ENCODE results near the gene CA10.

Gene CA10

GRCh38 chr17:51677875-51678274 is 480.6 kb downstream of the CA10 start:
- DNase-seq (ENCODE audit: low spot score), result no peak

- no peak for DNase-seq (ENCODE audit: low spot score)
These were observed 481.6 kb downstream of the CA10 start for GRCh38 chr17:51676691-51677487.

GRCh38 chr17:51674579-51675255 is 483.8 kb downstream of the CA10 start:
- DNase-seq (ENCODE audit: low spot score), result no peak

- DNase-seq (ENCODE audit: low spot score), result no peak
These were observed 485.4 kb downstream of the CA10 start for GRCh38 chr17:51673070-51673469.

GRCh38 chr17:51672065-51672464 is 486.4 kb downstream of the CA10 start:
- no peak for DNase-seq (ENCODE audit: low spot score)

- DNase-seq (ENCODE audit: low spot score), result no peak
These were observed 487.6 kb downstream of the CA10 start for GRCh38 chr17:51670899-51671298.

- DNase-seq (ENCODE audit: low spot score), result no peak
These were observed 489.6 kb downstream of the CA10 start for GRCh38 chr17:51668963-51669246.

- DNase-seq (ENCODE audit: low spot score), result no peak
These were observed 490.2 kb downstream of the CA10 start for GRCh38 chr17:51668155-51668962.

GRCh38 chr17:51667706-51668083 is 490.8 kb downstream of the CA10 start:
- DNase-seq (ENCODE audit: low spot score), result no peak

GRCh38 chr17:51666971-51667705 is 491.4 kb downstream of the CA10 start:
- no peak for DNase-seq (ENCODE audit: low spot score)

GRCh38 chr17:51662204-51663056 is 496.1 kb downstream of the CA10 start:
- no peak for DNase-seq (ENCODE audit: low spot score)

GRCh38 chr17:51661403-51661802 is 497.1 kb downstream of the CA10 start:
- DNase-seq (ENCODE audit: low spot score), result no peak

GRCh38 chr17:51660266-51660665 is 498.2 kb downstream of the CA10 start:
- DNase-seq (ENCODE audit: low spot score), result no peak

- DNase-seq (ENCODE audit: low spot score), result no peak
These were observed 501.3 kb downstream of the CA10 start for GRCh38 chr17:51657224-51657623.

GRCh38 chr17:51653878-51654277 is 504.6 kb downstream of the CA10 start:
- DNase-seq (ENCODE audit: low spot score), result no peak

GRCh38 chr17:51652529-51652928 is 506.0 kb downstream of the CA10 start:
- no peak for DNase-seq (ENCODE audit: low spot score)

- DNase-seq (ENCODE audit: low spot score), result no peak
These were observed 506.8 kb downstream of the CA10 start for GRCh38 chr17:51651513-51652298.

GRCh38 chr17:51650772-51651171 is 507.7 kb downstream of the CA10 start:
- DNase-seq (ENCODE audit: low spot score), result no peak

- DNase-seq (ENCODE audit: low spot score), result no peak
These were observed 508.3 kb downstream of the CA10 start for GRCh38 chr17:51650202-51650601.

GRCh38 chr17:51647826-51648225 is 510.7 kb downstream of the CA10 start:
- no peak for DNase-seq (ENCODE audit: low spot score)

- no peak for DNase-seq (ENCODE audit: low spot score)
These were observed 511.4 kb downstream of the CA10 start for GRCh38 chr17:51647067-51647466.

All from left forelimb (tissue), 1 donor.